HFFc6 (cell line): ENCODE measurements around the gene HLA-DQB1. TPM values are rescaled to one million over a fixed set of nuclear protein-coding genes. Genes with fewer than 3 reads are reported as not detected.

Experiments
- DNase-seq: peaks from one replicate; pipeline ENCODE4 v3.0.0-alpha.2; 2018
- H3K27ac Mint-ChIP-seq: 2 replicates; pipeline ENCODE4 v1.8.0; 2020; ENCODE audit warnings: mild to moderate bottlenecking, mixed read lengths
- H3K27me3 Mint-ChIP-seq: 2 replicates; pipeline ENCODE4 v1.8.0; 2021; ENCODE audit warnings: mild to moderate bottlenecking, moderate library complexity, mixed read lengths; ENCODE audit not compliant: insufficient read depth
- H3K36me3 Mint-ChIP-seq: 2 replicates; pipeline ENCODE4 v1.8.0; 2021; ENCODE audit warnings: low read depth, mixed read lengths
- H3K4me1 Mint-ChIP-seq: 2 replicates; pipeline ENCODE4 v1.8.0; 2020; ENCODE audit warnings: low read depth, mixed read lengths
- H3K4me3 Mint-ChIP-seq: 2 replicates; pipeline ENCODE4 v1.8.0; 2020; ENCODE audit warnings: mild to moderate bottlenecking, moderate library complexity, mixed read lengths
- H3K9me3 Mint-ChIP-seq: 2 replicates; pipeline ENCODE4 v1.8.0; 2020; ENCODE audit warnings: mild to moderate bottlenecking, mixed read lengths
- CTCF ChIP-seq: fragments of 200-600 bp; sonication (generic); IDR thresholded peaks from 2 replicates; pipeline ENCODE4 v1.5.0; 2021; ENCODE audit warnings: antibody characterized with exemption, mild to moderate bottlenecking
- total RNA-seq, 6 experiments: library from RNA; stranded (reverse); fragmentation: NEBNext Ultra II Directional; extraction: Animal tissue kit (Norgen Biotek cat#: 25700); gene quantifications; 2 replicates in 1 of 6; 3 replicates in 5 of 6; pipeline ENCODE4 v1.2.3, GENCODE V29; 2021

The HLA-DQB1 gene
- total RNA-seq, 6 experiments from 2014 or later: not detected

- H3K36me3 Mint-ChIP-seq: no peaks in the 10 kb centered on the region
- H3K27ac Mint-ChIP-seq: no peak overlapping the region
- DNase-seq: no peak
- no peak overlapping the region for H3K4me3 Mint-ChIP-seq
- H3K9me3 Mint-ChIP-seq: no peaks in the 10 kb centered on the region; the same call in 1 of the 2 replicates
- no peaks in the 10 kb centered on the region for H3K4me1 Mint-ChIP-seq
- H3K27me3 Mint-ChIP-seq: peaks cover 2% of the 10 kb centered on the region
- TF ChIP-seq CTCF: no peak
Observed at GRCh38 chr6:32697031-32697430, 30.6 kb upstream of the HLA-DQB1 start.

- DNase-seq: no peak
- H3K9me3 Mint-ChIP-seq: no peaks in the 10 kb centered on the region; the same call in 1 of the 2 replicates
- peak; percentile 28; the same call in 1 of the 2 replicates for TF ChIP-seq CTCF
- H3K4me3 Mint-ChIP-seq: no peak overlapping the region
- H3K27me3 Mint-ChIP-seq: peaks cover 6% of the 10 kb centered on the region
- H3K27ac Mint-ChIP-seq: no peak overlapping the region
- no peaks in the 10 kb centered on the region for H3K36me3 Mint-ChIP-seq
- no peaks in the 10 kb centered on the region for H3K4me1 Mint-ChIP-seq
Observed at GRCh38 chr6:32692019-32692418, 25.6 kb upstream of the HLA-DQB1 start.

GRCh38 chr6:32689531-32690501 lies 23.4 kb upstream of the HLA-DQB1 start:
- no peak for TF ChIP-seq CTCF
- H3K4me1 Mint-ChIP-seq: no peaks in the 10 kb centered on the region
- H3K36me3 Mint-ChIP-seq: no peaks in the 10 kb centered on the region
- H3K9me3 Mint-ChIP-seq: no peaks in the 10 kb centered on the region; the same call in 1 of the 2 replicates
- no peak for DNase-seq
- no peak overlapping the region for H3K4me3 Mint-ChIP-seq
- peaks cover 4% of the 10 kb centered on the region for H3K27me3 Mint-ChIP-seq
- no peak overlapping the region for H3K27ac Mint-ChIP-seq

GRCh38 chr6:32685603-32686002 lies 19.1 kb upstream of the HLA-DQB1 start:
- H3K27me3 Mint-ChIP-seq: peaks cover 7% of the 10 kb centered on the region
- no peak overlapping the region for H3K4me3 Mint-ChIP-seq
- H3K9me3 Mint-ChIP-seq: no peaks in the 10 kb centered on the region
- H3K4me1 Mint-ChIP-seq: no peaks in the 10 kb centered on the region
- H3K36me3 Mint-ChIP-seq: no peaks in the 10 kb centered on the region
- DNase-seq: no peak
- no peak for TF ChIP-seq CTCF
- H3K27ac Mint-ChIP-seq: no peak overlapping the region

- Mint-ChIP-seq H3K36me3 (no peaks in the 10 kb centered on the region), H3K9me3 (no peaks in the 10 kb centered on the region), H3K4me3 (no peak overlapping the region), H3K27me3 (peaks cover 8% of the 10 kb centered on the region), H3K27ac (no peak overlapping the region), H3K4me1 (no peaks in the 10 kb centered on the region)
- DNase-seq: no peak
- TF ChIP-seq CTCF: no peak
Observed at GRCh38 chr6:32684246-32684645, 17.8 kb upstream of the HLA-DQB1 start.
